MCF 10A (cell line): Measurements from ENCODE around the gene RPS15A. TPM values are rescaled to one million over a fixed set of nuclear protein-coding genes. Genes with fewer than 3 reads are reported as not detected.
A peak's percentile ranks its signal among the peaks of the same experiment; 100 is the strongest.
"Not testable (repeated sequence)": the region's sequence is repeated elsewhere in the genome, so short reads cannot be mapped to it uniquely, and the experiment has no call there.

Experiments
- BruUV-seq: library from RNA; stranded (reverse); fragments of 400-500 nt; replicated peaks from 2 replicates; lab custom pipeline; 2021; lab: Mats Ljungman, UMichigan
- CTCF ChIA-PET: fragments of 300-600 bp; sonication (Branson Sonifier 250); formaldehyde crosslinking; extraction: SDS; loops from one replicate; lab custom pipeline; 2021; ENCODE audit warnings: antibody characterized with exemption, inconsistent platforms; lab: Yijun Ruan, JAX
- POLR2A ChIA-PET: fragments of 300-600, 350-650 bp; sonication (Branson Sonifier 250); formaldehyde crosslinking; extraction: SDS; loops from one replicate; lab custom pipeline; 2020; ENCODE audit warnings: antibody characterized with exemption, inconsistent platforms; lab: Yijun Ruan, JAX
- DNase-seq: peaks from one replicate; pipeline ENCODE4 v3.0.0-alpha.2; 2018; ENCODE audit not compliant: unreplicated experiment
- H3K27ac Mint-ChIP-seq: one replicate; pipeline ENCODE4 v1.8.0; 2022; ENCODE audit warnings: mild to moderate bottlenecking, low read depth, mixed read lengths; ENCODE audit not compliant: unreplicated experiment
- H3K27me3 Mint-ChIP-seq: one replicate; pipeline ENCODE4 v1.8.0; 2022; ENCODE audit warnings: mixed read lengths; ENCODE audit not compliant: insufficient read depth, unreplicated experiment
- H3K36me3 Mint-ChIP-seq: one replicate; pipeline ENCODE4 v1.8.0; 2022; ENCODE audit warnings: mild to moderate bottlenecking, moderate library complexity, mixed read lengths; ENCODE audit not compliant: insufficient read depth, unreplicated experiment
- H3K4me1 Mint-ChIP-seq: one replicate; pipeline ENCODE4 v1.8.0; 2022; ENCODE audit warnings: mixed read lengths; ENCODE audit not compliant: insufficient read depth, unreplicated experiment
- H3K4me3 Mint-ChIP-seq: one replicate; pipeline ENCODE4 v1.8.0; 2022; ENCODE audit warnings: mild to moderate bottlenecking, moderate library complexity, mixed read lengths; ENCODE audit not compliant: unreplicated experiment
- H3K9me3 Mint-ChIP-seq: one replicate; pipeline ENCODE4 v1.8.0; 2022; ENCODE audit warnings: mixed read lengths; ENCODE audit not compliant: unreplicated experiment
- intact Hi-C: fragments of 100-400 bp; cut with micrococcal nuclease; formaldehyde crosslinking; loops from 2 replicates; pipeline ENCODE4 v1.14.1; 2022
- total RNA-seq: library from RNA; stranded (reverse); gene quantifications from 2 replicates; pipeline ENCODE4 v1.2.3, GENCODE V29; 2022
- TF ChIP-seq, protein P1 (sequence below): fragments of 200-600 bp; IDR thresholded peaks from one replicate; pipeline ENCODE4 v1.8.0; 2022; ENCODE audit warnings: antibody characterized with exemption, mild to moderate bottlenecking; ENCODE audit not compliant: unreplicated experiment

Gene RPS15A
- total RNA-seq, 1 experiment from 2014 or later: 1,431 TPM

DNA sequence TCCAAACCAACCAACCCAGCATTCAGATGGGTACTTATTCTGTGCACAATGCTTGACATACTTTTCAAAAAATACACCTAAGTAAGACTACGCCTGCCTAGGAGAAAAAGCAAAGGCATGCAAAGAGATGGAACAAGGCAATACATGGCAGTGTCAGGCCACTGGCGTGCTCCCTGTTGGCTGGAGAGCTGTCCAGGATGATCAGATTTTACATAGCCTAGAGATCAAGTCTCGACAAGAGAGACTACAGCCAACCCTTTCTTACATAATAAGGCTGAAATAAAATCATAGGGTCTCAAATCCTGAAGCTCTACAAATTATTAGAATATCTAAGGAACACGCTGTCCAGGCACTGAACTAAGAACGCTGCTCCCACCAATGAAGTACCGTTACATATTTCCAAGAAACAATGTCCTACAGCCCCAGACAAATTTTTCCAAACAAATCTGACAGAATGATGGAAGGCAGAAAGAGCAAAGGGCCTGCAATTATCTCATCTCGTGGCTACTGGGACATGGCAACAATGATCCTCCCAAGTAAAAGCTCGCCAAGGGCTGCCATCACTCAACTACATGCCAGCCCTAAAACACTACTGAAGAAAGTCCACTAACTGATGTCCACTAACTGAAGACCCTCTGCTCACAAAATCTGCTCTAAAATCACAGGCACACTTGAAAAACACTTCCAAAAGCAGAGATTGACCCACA, 5.1 kb downstream of the RPS15A start:
- ChIA-PET CTCF (interaction anchor here (5.3 kb wide), 1 partner anchor 17 kb away, joined by 30 read pairs; the partner anchor contains the start of gene ARL6IP1), POLR2A (interaction anchor here (9.5 kb wide), 1 partner anchor 18 kb away, joined by 238 read pairs; the partner anchor contains the start of gene ARL6IP1)
- H3K4me3 Mint-ChIP-seq: peak overlapping the region; percentile 29
- H3K9me3 Mint-ChIP-seq: no peaks in the 10 kb centered on the region
- H3K36me3 Mint-ChIP-seq: peaks cover 92% of the 10 kb centered on the region
- DNase-seq: no peak
- no TSS peak for BruUV-seq
- peaks cover 34% of the 10 kb centered on the region for H3K4me1 Mint-ChIP-seq
- intact Hi-C loops: no loop called here
- no peaks in the 10 kb centered on the region for H3K27me3 Mint-ChIP-seq
- no peak overlapping the region for H3K27ac Mint-ChIP-seq
- TF ChIP-seq, protein P1, sequence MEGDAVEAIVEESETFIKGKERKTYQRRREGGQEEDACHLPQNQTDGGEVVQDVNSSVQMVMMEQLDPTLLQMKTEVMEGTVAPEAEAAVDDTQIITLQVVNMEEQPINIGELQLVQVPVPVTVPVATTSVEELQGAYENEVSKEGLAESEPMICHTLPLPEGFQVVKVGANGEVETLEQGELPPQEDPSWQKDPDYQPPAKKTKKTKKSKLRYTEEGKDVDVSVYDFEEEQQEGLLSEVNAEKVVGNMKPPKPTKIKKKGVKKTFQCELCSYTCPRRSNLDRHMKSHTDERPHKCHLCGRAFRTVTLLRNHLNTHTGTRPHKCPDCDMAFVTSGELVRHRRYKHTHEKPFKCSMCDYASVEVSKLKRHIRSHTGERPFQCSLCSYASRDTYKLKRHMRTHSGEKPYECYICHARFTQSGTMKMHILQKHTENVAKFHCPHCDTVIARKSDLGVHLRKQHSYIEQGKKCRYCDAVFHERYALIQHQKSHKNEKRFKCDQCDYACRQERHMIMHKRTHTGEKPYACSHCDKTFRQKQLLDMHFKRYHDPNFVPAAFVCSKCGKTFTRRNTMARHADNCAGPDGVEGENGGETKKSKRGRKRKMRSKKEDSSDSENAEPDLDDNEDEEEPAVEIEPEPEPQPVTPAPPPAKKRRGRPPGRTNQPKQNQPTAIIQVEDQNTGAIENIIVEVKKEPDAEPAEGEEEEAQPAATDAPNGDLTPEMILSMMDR: no peak

DNA sequence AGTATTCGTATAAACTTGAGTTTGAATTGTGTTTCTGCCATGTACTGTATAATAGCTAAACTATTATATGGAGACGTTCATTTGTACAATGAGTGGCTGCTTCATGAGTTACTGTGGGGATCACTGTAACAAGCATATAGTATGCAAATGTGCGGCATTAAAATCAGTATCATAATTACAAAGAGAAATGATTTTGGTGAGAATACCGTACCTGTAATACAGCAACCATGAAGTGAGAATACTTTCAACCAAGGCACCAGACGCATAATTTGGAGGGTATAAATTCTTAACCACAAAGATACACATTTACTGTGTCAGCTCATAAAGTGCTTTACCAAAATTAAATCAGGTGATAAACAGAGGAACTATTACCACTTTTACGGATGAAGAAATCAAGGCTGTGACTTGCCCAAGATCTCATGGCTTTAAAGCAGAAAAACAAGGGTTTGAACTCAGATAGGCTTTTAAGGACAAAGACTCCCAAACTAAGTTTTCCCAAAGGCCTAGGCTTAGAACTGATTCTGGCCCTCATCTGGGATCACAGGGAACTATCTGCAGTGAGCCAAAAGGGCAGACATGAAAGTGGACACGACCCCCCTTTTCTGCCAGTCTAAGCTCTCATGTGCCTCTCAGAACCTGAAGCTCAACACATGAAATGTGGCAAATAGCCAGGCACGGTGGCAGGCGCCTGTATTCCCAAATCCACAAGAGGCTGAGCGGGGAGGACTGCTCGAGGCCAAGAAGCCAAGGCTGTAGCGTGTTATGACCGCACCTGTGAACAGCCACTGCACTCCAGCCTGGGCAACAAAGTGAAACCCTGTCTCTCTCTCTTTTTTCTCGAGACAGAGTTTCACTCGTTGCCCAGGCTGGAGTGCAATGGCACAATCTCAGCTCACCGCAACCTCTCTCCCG, 6.4 kb downstream of the RPS15A start:
- POLR2A ChIA-PET: interaction anchor here (0.6 to 1.6 kb wide), 2 partner anchors 18 to 740 kb away, joined by 3 to 4 read pairs; partner anchors contain the start of genes ARL6IP1 and CCP110
- Mint-ChIP-seq H3K4me1 (peaks cover 32% of the 10 kb centered on the region), H3K27me3 (no peaks in the 10 kb centered on the region), H3K36me3 (peaks cover 78% of the 10 kb centered on the region), H3K27ac (no peak overlapping the region), H3K4me3 (no peak overlapping the region), H3K9me3 (no peaks in the 10 kb centered on the region)
- TF ChIP-seq, protein P1: no peak
- CTCF ChIA-PET: interaction anchor here (0.7 to 5.3 kb wide), 2 partner anchors 18 to 613 kb away, joined by 4 to 30 read pairs; partner anchors contain the start of gene ARL6IP1
- no TSS peak for BruUV-seq
- intact Hi-C loops: no loop called here
- no peak for DNase-seq

DNA sequence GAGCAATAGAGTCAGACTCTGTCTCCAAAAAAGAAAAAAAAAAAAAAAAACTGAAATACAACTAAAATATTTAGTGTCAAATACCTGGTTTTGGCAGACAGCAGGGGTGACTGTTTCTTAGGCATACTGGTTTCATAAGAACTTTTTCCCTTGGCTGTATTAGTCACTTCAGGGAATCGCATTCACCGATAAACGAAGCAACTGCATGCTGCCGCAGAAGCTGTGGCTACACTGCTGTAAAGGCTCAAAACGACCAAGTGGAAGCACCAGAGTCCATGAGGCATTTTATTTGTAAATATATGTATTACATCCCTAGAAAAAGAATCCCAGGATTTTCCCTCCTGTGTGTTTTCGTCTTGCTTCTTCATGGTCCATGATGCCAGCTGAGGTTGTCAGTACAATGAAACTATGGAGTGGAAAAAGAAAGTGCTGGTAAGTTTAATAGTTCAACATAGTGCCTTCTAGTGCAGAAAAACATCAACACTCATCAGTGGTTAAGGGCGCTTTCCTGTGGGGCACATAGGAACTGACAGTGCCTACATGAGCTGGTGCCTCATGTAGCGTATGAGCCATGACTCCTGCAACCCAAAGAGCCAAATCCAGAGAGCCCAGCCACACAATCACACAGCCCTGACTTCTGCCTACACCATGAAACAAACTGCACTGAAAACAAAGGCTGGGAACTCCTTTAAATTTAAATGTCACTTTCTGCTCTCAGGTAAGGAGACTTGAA, 7.3 kb downstream of the RPS15A start:
- CTCF ChIA-PET: interaction anchor here (0.7 kb wide), 1 partner anchor 614 kb away, joined by 4 read pairs; no protein-coding TSS in a partner anchor
- Mint-ChIP-seq H3K4me1 (peaks cover 24% of the 10 kb centered on the region), H3K4me3 (no peak overlapping the region), H3K9me3 (no peaks in the 10 kb centered on the region), H3K27me3 (no peaks in the 10 kb centered on the region), H3K27ac (no peak overlapping the region), H3K36me3 (peaks cover 69% of the 10 kb centered on the region)
- intact Hi-C loops: no loop called here
- no TSS peak for BruUV-seq
- TF ChIP-seq, protein P1: no peak
- POLR2A ChIA-PET: interaction anchor here (0.6 to 1.6 kb wide), 3 partner anchors 19 to 741 kb away, joined by 3 to 4 read pairs (median 3); partner anchors contain the start of genes ARL6IP1 and CCP110
- no peak for DNase-seq

DNA sequence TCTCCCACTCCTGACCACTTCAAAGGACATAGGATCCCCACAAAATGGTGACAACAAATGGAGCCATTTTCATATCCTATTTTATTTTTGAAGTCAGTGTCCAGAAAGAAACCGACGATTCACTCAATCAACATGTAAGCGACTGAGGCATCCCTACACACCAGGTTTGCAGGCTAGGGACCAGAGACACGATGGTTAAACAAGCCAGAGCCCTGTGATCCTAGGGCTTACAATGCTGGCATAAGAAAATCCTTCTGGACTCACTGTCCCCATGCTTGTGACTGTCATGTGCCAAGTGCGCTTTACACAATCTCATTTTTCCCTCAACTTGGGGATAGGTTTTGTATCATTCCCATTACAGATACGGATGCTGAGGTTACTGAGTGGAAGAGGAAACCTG, 8.9 kb downstream of the RPS15A start:
- H3K27me3 Mint-ChIP-seq, H3K4me3 Mint-ChIP-seq, H3K27ac Mint-ChIP-seq, intact Hi-C loops, H3K9me3 Mint-ChIP-seq, CTCF ChIA-PET, BruUV-seq, POLR2A ChIA-PET, DNase-seq: not testable (repeated sequence)
- Mint-ChIP-seq H3K36me3 (peaks cover 53% of the 10 kb centered on the region), H3K4me1 (peaks cover 15% of the 10 kb centered on the region)

DNA sequence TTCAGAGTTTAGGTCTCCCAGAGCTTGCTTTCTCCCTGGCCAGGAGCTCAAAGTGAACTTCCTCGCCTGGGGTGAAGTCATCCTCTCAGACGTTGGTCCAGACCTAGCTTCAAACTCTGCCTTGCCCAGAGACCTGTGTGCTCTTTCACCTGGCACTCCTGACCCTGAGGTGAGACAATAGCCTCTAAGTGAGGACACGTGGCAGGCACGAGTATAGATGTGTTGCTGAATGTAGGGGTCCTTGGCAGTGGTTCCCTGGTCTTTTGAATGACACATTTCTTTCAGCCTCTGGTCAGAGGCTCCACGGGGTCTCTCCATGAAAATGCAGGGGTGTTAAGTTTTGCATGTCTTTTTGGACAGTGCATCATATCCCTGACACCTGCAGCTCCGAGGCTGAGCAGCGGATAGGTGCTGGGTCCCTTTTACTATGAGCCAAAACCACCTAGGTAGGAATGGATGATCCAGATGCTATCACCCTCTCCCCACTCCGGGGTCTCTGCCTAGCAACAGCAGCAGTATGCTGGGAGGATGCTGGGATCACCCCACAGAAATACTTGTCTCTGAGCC, 9.6 kb downstream of the RPS15A start:
- DNase-seq, intact Hi-C loops, H3K27me3 Mint-ChIP-seq, CTCF ChIA-PET, POLR2A ChIA-PET, BruUV-seq, H3K9me3 Mint-ChIP-seq, H3K27ac Mint-ChIP-seq, H3K4me3 Mint-ChIP-seq: not testable (repeated sequence)
- H3K4me1 Mint-ChIP-seq: peaks cover 10% of the 10 kb centered on the region
- peaks cover 46% of the 10 kb centered on the region for H3K36me3 Mint-ChIP-seq

DNA sequence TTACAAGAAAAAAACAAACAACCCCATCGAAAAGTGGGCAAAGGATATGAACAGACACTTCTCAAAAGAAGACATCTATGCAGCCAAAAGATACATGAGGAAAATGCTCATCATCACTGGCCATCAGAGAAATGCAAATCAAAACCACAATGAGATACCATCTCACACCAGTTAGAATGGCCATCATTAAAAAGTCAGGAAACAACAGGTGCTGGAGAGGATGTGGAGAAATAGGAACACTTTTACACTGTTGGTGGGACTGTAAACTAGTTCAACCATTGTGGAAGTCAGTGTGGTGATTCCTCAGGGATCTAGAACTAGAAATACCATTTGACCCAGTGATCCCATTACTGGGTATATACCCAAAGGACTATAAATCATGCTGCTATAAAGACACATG, 12.5 kb downstream of the RPS15A start:
- DNase-seq, BruUV-seq, CTCF ChIA-PET, H3K4me3 Mint-ChIP-seq, H3K9me3 Mint-ChIP-seq, H3K4me1 Mint-ChIP-seq, intact Hi-C loops, H3K27ac Mint-ChIP-seq, POLR2A ChIA-PET, H3K27me3 Mint-ChIP-seq: not testable (repeated sequence)
- H3K36me3 Mint-ChIP-seq: peaks cover 17% of the 10 kb centered on the region
